HG02870 (cell line): ENCODE data around the gene GOLGA6L22.
"Not testable (repeated sequence)": the region's sequence is repeated elsewhere in the genome, so short reads cannot be mapped to it uniquely, and the experiment has no call there.

ENCODE experiments used
- ATAC-seq: cut with Tn5 transposase; IDR thresholded peaks from one replicate; pipeline ENCODE4 v1.9.1; 2021; ENCODE audit warnings: mild to moderate bottlenecking, moderate library complexity; ENCODE audit not compliant: unreplicated experiment

GOLGA6L22 gene

GRCh38 chr15:22458603-22459002 is at the start of gene GOLGA6L22:
TSS of gene GOLGA6L22 (plus strand) at chr15:22458903. CDS start at chr15:22458994, 91 bp downstream.
- ATAC-seq: not testable (repeated sequence)

- ATAC-seq: not testable (repeated sequence)
Measured at GRCh38 chr15:22417288-22417687, 41.4 kb upstream of the GOLGA6L22 start.

GRCh38 chr15:22417795-22418194 is 40.9 kb upstream of the GOLGA6L22 start:
- not testable (repeated sequence) for ATAC-seq

- not testable (repeated sequence) for ATAC-seq
Measured at GRCh38 chr15:22418212-22418611, 40.5 kb upstream of the GOLGA6L22 start.

GRCh38 chr15:22418666-22419065 is 40.0 kb upstream of the GOLGA6L22 start:
- ATAC-seq: not testable (repeated sequence)

GRCh38 chr15:22420340-22420739 is 38.4 kb upstream of the GOLGA6L22 start:
- ATAC-seq: not testable (repeated sequence)

GRCh38 chr15:22429426-22429825 is 29.3 kb upstream of the GOLGA6L22 start:
- ATAC-seq: not testable (repeated sequence)

GRCh38 chr15:22431687-22432086 is 27.0 kb upstream of the GOLGA6L22 start:
- ATAC-seq: not testable (repeated sequence)

- not testable (repeated sequence) for ATAC-seq
Measured at GRCh38 chr15:22494490-22495113, 35.9 kb downstream of the GOLGA6L22 start.

- ATAC-seq: not testable (repeated sequence)
Measured at GRCh38 chr15:22497200-22497599, 38.5 kb downstream of the GOLGA6L22 start.

GRCh38 chr15:22498220-22498925 is 39.7 kb downstream of the GOLGA6L22 start:
- ATAC-seq: not testable (repeated sequence)

GRCh38 chr15:22502272-22502671 is 43.6 kb downstream of the GOLGA6L22 start:
- not testable (repeated sequence) for ATAC-seq

GRCh38 chr15:22506959-22507358 is 48.3 kb downstream of the GOLGA6L22 start:
- ATAC-seq: not testable (repeated sequence)

GRCh38 chr15:22516140-22516539 is 57.4 kb downstream of the GOLGA6L22 start:
- ATAC-seq: not testable (repeated sequence)
